Stimulated activated CD8-positive, alpha-beta memory T cell treated with anti-CD3 and anti-CD28 coated beads, Interleukin-4, amount 100 ng/mL, for 24 hours (primary cell): Measurements from ENCODE around the gene TMEFF2.
A peak's percentile ranks its signal among the peaks of the same experiment; 100 is the strongest.

ENCODE experiments used
- DNase-seq: peaks from one replicate; pipeline ENCODE4 v3.0.0-alpha.2; 2020; ENCODE audit warnings: low read depth

Gene TMEFF2, protein sequence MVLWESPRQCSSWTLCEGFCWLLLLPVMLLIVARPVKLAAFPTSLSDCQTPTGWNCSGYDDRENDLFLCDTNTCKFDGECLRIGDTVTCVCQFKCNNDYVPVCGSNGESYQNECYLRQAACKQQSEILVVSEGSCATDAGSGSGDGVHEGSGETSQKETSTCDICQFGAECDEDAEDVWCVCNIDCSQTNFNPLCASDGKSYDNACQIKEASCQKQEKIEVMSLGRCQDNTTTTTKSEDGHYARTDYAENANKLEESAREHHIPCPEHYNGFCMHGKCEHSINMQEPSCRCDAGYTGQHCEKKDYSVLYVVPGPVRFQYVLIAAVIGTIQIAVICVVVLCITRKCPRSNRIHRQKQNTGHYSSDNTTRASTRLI

DNA sequence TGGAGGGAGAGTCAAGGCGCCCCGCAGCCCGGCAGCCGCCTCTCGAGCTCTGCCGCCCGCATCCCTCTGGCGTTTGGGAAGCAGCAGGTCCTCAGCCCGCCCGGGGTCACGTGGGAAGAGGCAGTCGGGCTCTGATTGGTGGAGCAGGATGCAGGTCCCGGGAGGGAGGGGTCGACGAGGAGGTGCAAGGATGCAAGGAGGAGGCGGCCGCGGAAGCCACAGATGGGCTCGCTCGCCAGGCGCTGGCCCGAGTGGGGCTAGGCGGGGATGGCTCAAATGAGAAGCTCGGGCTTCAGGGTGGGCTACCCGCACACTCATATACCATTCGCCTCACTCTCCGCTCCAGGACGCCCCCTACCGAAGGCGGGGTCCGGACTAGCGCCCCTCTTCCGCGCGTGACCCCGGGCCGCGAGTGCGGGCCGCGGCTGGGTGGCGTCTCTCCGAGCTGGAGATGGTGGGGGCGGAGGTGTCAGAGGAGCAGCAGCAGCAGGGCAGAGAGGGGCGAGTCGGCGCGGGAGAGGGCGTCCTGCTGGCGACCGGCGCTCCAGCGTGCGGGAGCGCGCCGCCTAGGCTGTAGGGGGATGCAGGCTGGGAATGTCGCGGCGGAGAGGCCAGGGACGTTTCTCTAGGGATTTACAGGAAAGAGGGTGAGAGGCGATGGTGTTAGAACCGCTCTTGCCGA is at the start of gene TMEFF2:
TMEFF2 (minus strand) TSS at position 68 of the 682 bp plus-strand sequence. CDS start 409 bp downstream, outside the sequence.
- DNase-seq = peak; percentile 21

- no peak for DNase-seq
Observed at GRCh38 chr2:192243488-192243887, 48.8 kb upstream of the TMEFF2 start.

- no peak for DNase-seq
Observed at GRCh38 chr2:192236136-192236535, 41.4 kb upstream of the TMEFF2 start.

- DNase-seq = no peak
Observed at GRCh38 chr2:192230889-192231453, 36.2 kb upstream of the TMEFF2 start.

- no peak for DNase-seq
Observed at GRCh38 chr2:192228685-192229084, 34.0 kb upstream of the TMEFF2 start.

DNA sequence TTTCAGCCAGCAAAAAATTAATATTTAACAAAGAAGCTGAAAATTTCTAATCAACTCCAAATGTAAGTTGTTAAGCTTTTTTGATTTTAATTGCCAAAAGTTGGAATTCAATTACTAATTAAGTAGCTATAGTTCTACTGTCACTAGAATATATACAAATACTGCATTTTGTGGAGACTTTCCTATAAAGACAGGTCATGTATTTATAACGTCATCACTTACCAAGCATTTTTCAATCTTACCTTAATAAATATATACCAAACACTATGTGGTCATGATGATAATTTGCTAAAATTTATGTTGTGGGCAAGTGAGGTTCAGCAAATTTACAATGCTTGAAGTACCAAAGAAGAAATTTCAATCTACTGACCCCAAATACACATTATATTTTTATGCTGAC is 24.2 kb upstream of the TMEFF2 start:
- no peak for DNase-seq

GRCh38 chr2:192218377-192218776 is 23.6 kb upstream of the TMEFF2 start:
- no peak for DNase-seq

GRCh38 chr2:192216336-192216735 is 21.6 kb upstream of the TMEFF2 start:
- no peak for DNase-seq

DNA sequence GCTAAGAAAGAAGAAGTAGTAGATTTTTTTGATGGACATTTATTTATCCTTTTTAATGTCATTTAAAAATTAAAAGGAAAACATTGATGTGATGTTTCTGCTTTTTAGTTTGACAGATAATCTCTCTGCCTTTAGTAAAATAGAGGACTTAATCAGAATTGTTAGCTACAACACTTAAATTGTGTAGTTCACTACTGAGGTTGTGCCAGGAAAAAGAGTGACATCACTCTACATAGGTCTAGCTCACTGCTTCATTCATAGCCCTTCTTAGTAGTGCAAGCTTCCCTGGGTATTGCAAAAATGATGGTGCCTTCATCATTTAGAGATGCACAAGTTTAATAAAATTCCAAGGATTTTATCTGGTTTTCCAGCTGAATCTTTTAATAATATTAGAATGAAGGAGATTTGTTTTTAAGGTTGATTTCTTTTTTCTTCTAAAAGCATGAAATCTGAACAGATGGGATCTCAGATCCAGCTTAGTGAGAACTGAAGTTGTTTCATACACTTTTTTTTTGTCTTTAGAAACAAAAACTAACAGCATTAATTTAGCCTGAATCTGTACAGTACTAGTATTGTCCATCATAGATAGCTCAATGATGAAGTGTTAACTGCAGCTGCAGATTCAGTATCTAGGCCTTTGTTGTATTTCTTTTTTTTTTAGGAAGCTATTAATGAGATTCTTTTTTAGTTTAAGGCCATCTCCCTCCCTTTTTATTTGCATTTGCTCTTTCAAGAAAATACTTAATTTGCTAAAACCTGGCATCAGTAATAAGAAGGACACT is 20.6 kb upstream of the TMEFF2 start:
- DNase-seq = no peak

- DNase-seq = no peak
Observed at GRCh38 chr2:192208848-192209247, 14.1 kb upstream of the TMEFF2 start.

DNA sequence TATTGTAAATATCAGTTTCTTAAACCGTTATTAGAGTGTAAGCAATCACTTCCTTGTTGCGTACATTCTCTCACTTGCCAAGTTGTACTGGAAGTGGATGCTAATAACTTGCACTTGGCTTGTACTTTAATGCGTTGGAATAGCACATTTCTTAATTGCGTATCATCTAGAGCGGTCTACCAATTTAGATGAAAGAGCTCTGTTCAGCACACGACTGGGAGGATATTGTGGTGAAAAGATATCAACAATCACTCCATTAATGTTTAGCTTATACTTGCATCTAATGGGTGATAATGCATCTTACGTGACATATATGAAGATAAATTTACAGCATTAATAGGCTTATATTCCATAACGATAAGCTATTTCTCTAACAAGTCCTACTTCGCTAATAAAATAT is 11.7 kb upstream of the TMEFF2 start:
- no peak for DNase-seq

DNA sequence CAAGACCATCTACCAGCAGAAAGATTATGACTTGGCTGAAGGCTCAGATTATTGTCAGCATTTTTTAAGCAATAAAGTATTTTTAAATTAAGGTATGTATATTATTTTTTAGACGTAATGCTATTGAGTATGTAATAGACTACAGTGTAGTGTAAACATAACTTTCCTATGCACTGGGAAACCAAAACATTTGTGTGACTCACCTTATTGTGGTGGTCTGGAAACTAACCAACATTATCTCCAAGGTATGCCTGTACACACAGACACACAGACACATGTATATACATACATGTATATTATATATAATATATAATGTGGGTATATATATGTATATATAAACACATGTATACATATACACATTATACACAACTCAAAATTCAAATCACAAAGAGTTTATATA is 9.1 kb upstream of the TMEFF2 start:
- no peak for DNase-seq

GRCh38 chr2:192202373-192202772 is 7.6 kb upstream of the TMEFF2 start:
- no peak for DNase-seq

GRCh38 chr2:192201116-192201515 is 6.4 kb upstream of the TMEFF2 start:
- no peak for DNase-seq

DNA sequence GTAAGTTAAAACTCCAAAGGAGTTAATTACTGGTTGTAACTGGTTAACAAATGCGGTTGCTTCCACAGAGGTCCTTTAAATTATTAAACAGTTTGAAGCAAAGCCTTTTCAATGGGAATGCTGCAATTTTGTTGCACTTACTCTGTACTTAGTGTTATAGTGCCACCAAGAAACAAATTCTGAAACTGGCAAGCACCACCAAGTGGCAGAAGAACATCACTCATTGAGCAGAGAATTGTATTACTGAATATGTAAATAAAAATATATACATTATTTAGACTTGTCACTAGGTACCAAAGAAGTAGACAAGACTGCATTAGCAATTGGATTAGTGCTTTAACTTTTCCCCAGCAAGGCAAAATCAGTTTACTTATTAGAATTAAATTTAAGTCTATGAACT is 2.6 kb upstream of the TMEFF2 start:
- DNase-seq = no peak

DNA sequence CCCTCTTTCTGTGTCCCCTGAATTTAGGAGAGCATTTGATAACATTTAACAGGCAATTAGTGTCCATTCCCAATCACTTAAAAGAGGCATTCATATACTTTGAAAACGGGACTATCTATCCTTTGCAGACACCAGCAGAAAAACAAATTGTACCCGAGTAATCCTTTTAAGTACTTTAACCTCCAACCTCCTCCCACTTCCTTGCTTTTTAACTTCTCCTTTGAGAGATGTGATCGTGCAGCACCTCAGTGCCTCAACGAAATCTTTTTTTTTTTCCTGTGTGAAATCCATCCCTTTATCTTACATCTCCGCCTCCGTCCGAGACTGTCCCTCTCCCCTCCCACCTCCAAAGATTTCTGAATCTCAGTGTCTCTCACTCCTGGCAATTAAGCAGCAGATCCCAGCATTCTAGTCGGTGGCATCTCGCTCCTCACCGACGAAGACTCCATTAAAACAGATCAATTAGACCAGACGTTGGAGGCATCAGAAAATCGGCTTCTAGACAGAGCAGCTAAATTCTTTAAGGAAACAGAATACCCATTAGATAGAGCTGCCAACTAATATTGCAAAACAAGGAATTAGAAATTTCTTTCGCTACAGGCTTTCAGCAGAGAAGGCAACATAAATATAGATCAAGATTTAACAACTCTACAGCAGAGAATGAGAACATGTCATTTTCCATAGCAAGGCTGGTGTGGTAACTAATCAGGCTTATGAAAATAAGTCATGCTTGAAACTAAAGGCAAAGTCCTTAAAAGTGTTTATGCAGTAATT is 1.9 kb upstream of the TMEFF2 start:
- no peak for DNase-seq

DNA sequence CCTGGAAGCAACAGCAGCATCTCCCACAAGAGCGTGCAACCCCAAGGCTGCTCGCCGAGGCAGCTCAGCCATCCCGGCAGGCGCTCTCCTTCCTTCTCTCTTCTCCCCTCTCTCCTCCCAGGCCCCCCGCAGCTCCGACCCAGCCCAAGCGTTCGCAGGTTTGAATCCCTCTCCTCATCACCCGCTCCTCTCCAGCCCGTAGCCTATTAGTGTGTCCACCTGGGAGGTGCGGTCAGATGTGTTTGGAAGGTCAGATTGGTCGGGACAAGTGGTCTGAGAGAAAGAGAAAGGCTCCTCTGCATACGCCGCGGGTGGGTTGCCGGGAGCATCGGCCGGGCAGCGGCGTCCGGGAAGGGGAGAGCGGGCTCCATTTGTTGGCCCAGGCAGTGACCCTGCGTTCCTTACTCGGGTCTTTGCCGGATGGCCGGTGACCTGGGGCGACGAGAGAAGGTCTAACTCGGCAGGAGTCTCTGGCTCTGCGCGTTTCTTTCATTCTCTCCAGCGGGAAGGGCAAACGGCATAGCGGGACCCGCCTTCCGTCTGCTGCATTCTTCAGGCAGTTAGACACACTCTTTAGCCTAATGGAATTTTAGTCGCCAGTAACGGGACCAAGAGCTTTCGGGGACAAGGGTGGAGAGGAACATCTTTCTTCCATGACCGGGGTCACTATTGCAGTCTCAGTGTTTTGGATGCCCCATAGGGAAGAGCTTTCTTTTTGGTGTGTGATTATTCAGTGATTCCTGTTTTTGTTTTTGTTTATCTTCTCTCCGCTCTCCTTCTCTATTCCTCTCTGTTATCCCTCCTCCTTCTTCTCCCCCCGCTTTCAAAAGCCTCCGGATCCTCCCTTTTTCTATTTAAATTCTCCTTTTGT is 1.1 kb upstream of the TMEFF2 start:
- DNase-seq = no peak

- DNase-seq = no peak
Observed at GRCh38 chr2:192194265-192194865, 368 bp downstream of the TMEFF2 start.

GRCh38 chr2:192190474-192190873 is 4.3 kb downstream of the TMEFF2 start:
- no peak for DNase-seq

- no peak for DNase-seq
Observed at GRCh38 chr2:192186806-192187205, 7.9 kb downstream of the TMEFF2 start.
